Tibial nerve (tissue), 4 donors: ENCODE measurements around the gene TUBGCP2.

ENCODE experiments used
- EP300 ChIP-seq, 2 donors: sonication (generic); formaldehyde crosslinking; IDR thresholded peaks; one replicate each; pipeline ENCODE4 v1.6.1; 2017; ENCODE audit warnings: antibody characterized with exemption in 2 of 2, mild to moderate bottlenecking in 1 of 2
- POLR2A ChIP-seq, 2 donors: fragments of 450-650 bp; IDR thresholded peaks; one replicate each; pipeline ENCODE4 v1.6.1; 2017; ENCODE audit warnings: antibody characterized with exemption in 2 of 2, mild to moderate bottlenecking in 2 of 2, moderate library complexity in 2 of 2
- TF ChIP-seq, protein P1 (sequence below), 5 experiments: fragments of 200-600 bp in 3 of 5; fragments of 450-650 bp in 2 of 5; sonication (generic) in 3 of 5; IDR thresholded peaks; one replicate each; pipeline ENCODE4 v1.5.1; 2016 to 2019; ENCODE audit warnings: antibody characterized with exemption in 5 of 5, mild to moderate bottlenecking in 3 of 5, moderate library complexity in 2 of 5

DNA sequence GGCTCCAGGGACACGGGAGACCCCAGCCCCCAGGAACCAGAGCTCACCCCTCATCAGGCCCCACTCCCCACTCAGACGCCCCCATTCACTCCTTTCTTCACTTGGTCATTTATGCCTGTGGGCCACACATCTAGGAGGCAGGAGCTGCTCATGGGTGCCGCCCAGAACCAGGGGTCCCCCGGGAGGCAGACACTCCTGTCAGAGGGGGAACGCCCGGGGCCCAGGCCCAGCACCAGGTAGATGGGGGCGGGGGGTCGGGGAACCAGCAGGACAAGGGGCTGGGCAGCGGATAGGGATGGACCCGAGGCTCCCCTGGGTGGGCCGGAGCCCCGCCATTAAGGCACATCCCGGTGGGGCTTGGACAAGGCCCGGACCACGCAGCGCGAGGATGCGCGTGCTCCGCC is 16.2 kb upstream of the TUBGCP2 start:
- TF ChIP-seq, protein P1, sequence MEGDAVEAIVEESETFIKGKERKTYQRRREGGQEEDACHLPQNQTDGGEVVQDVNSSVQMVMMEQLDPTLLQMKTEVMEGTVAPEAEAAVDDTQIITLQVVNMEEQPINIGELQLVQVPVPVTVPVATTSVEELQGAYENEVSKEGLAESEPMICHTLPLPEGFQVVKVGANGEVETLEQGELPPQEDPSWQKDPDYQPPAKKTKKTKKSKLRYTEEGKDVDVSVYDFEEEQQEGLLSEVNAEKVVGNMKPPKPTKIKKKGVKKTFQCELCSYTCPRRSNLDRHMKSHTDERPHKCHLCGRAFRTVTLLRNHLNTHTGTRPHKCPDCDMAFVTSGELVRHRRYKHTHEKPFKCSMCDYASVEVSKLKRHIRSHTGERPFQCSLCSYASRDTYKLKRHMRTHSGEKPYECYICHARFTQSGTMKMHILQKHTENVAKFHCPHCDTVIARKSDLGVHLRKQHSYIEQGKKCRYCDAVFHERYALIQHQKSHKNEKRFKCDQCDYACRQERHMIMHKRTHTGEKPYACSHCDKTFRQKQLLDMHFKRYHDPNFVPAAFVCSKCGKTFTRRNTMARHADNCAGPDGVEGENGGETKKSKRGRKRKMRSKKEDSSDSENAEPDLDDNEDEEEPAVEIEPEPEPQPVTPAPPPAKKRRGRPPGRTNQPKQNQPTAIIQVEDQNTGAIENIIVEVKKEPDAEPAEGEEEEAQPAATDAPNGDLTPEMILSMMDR (IDR thresholded peaks at IDR 0.05): no peak
- TF ChIP-seq POLR2A (IDR thresholded peaks at IDR 0.05) (no peak), EP300 (IDR thresholded peaks at IDR 0.05) (no peak)
